ENCODE results near the gene MBD1. TPM values are rescaled to one million over a fixed set of nuclear protein-coding genes. Genes with fewer than 3 reads are reported as not detected.

MBD1 gene
- total and polyA plus RNA-seq, 10 of the 15 experiments (the other 5 are each of a cell fraction or from before 2014, with no cell fraction given), result 8.4 to 97.7 (median 59.9) TPM

- Histone ChIP-seq H2AFZ (ENCODE audit: control insufficient read depth, low read depth, low read length) (no peak overlapping the region; the same call in 1 of the 2 replicates), H3K9me3 (replicated peaks; ENCODE audit: control insufficient read depth, insufficient read depth, low read length) (peaks cover 10% of the 10 kb centered on the region; the same call in 2 of the 3 replicates), H3K27me3 (replicated peaks in 1 of 2; ENCODE audit: control insufficient read depth in 2 of 2, insufficient read depth in 2 of 2, low read length in 1 of 2) (no peaks in the 10 kb centered on the region; a peak in 1 of 4 replicates), H3K79me2 (ENCODE audit: control insufficient read depth, insufficient read depth, low read length) (no peaks in the 10 kb centered on the region), H3K4me2 (ENCODE audit: control insufficient read depth, insufficient read depth) (no peak overlapping the region), H3K9ac (ENCODE audit: control insufficient read depth, insufficient read depth, low read length) (no peak overlapping the region), H3K36me3 (ENCODE audit: control insufficient read depth in 2 of 2, insufficient read depth in 2 of 2, low read length in 1 of 2) (no peaks in the 10 kb centered on the region), H3K4me3 (no peak overlapping the region), H3K27ac (ENCODE audit: control insufficient read depth, insufficient read depth) (no peak overlapping the region), H3K4me1 (ENCODE audit: control insufficient read depth, insufficient read depth, low read length) (peaks cover 7% of the 10 kb centered on the region), H4K20me1 (ENCODE audit: control insufficient read depth, insufficient read depth) (no peaks in the 10 kb centered on the region)
- intact Hi-C loops (cut with micrococcal nuclease; ENCODE audit: unreplicated experiment), result no loop called here
- CTCF ChIA-PET, result interaction anchor here (2.3 kb wide), 1 partner anchor 12 kb away, joined by 9 read pairs; no protein-coding TSS in a partner anchor
- FAIRE-seq (no peak), ATAC-seq (no peak), DNase-seq (ENCODE audit: low read depth, low spot score) (no peak)
- no TSS peak for BruUV-seq (replicated peaks)
- RAD21 ChIA-PET (ENCODE audit: unreplicated experiment), result interaction anchor here (1.0 kb wide), 1 partner anchor 14 kb away, joined by 3 read pairs; no protein-coding TSS in a partner anchor
- SMC1A ChIA-PET (ENCODE audit: uncharacterized antibody, unreplicated experiment), result interaction anchor here (1.4 to 1.7 kb wide), 3 partner anchors 10 to 56 kb away, joined by 3 to 6 read pairs (median 4); no protein-coding TSS in a partner anchor
- in situ Hi-C loops (cut with MboI), result no loop called here
- POLR2A ChIA-PET, result no interaction called here
- no peak for TF ChIP-seq YBX1 (IDR thresholded peaks at IDR 0.05)
- no peak for TF ChIP-seq HDAC2 (IDR thresholded peaks at IDR 0.05)
- no peak for TF ChIP-seq ESRRA (IDR thresholded peaks at IDR 0.05; ENCODE audit: low read length)
- no peak for TF ChIP-seq POU2F2 (IDR thresholded peaks at IDR 0.05; ENCODE audit: borderline replicate concordance, low read depth, low read length)
- TF ChIP-seq FOXM1 (IDR thresholded peaks at IDR 0.05; ENCODE audit: low read depth, low read length), result no peak
- TF ChIP-seq MYC (IDR thresholded peaks at IDR 0.05; ENCODE audit: insufficient read depth, insufficient read length, insufficient replicate concordance, low read length, severe bottlenecking), result no peak
- no peak for TF ChIP-seq ZBED1 (IDR thresholded peaks at IDR 0.05; ENCODE audit: borderline replicate concordance)
- no peak for TF ChIP-seq MXI1 (IDR thresholded peaks at IDR 0.05; ENCODE audit: low read depth, low read length)
- no peak for TF ChIP-seq NR2C2 (IDR thresholded peaks at IDR 0.05; ENCODE audit: borderline replicate concordance, control insufficient read depth, insufficient read length, low read depth)
- no peak for TF ChIP-seq NBN (IDR thresholded peaks at IDR 0.05)
- no peak for TF ChIP-seq TCF3 (IDR thresholded peaks at IDR 0.05; ENCODE audit: borderline replicate concordance, insufficient read depth, low read depth, low read length)
- no peak for TF ChIP-seq BCL3 (IDR thresholded peaks at IDR 0.05; ENCODE audit: borderline replicate concordance, insufficient read depth, low read depth, low read length, poor library complexity, severe bottlenecking)
- no peak for TF ChIP-seq BMI1 (IDR thresholded peaks at IDR 0.05; ENCODE audit: borderline replicate concordance)
- WGBS (ENCODE audit: insufficient coverage, insufficient replicate concordance, low lambda C conversion rate, missing lambda C conversion rate), result 43% methylated on average over 5 of the region's 5 CpGs
Observed at GRCh38 chr18:50301074-50301473, 19.8 kb upstream of the MBD1 start.

All from GM12878 (cell line).